ENCODE measurements around the gene CLDN7. TPM values are rescaled to one million over a fixed set of nuclear protein-coding genes. Genes with fewer than 3 reads are reported as not detected.

CLDN7 gene
- total RNA-seq, 3 donors from 2014 or later: 0.65 to 1.8 (median 1.7) TPM

GRCh38 chr17:7280519-7281073 lies 18.3 kb upstream of the CLDN7 start:
- ATAC-seq: peak; percentile 78 to 79

GRCh38 chr17:7279448-7279847 lies 17.2 kb upstream of the CLDN7 start:
- no peaks in the 10 kb centered on the region for H3K9me3 Mint-ChIP-seq
- H3K4me3 Mint-ChIP-seq: no peak overlapping the region
- no peaks in the 10 kb centered on the region for H3K36me3 Mint-ChIP-seq (ENCODE audit: insufficient read depth)

More at GRCh38 chr17:7280519-7281073, 18.3 kb upstream of the CLDN7 start:
- Mint-ChIP-seq H3K27me3 (ENCODE audit: low read depth) (peaks cover 28% of the 10 kb centered on the region), H3K4me1 (ENCODE audit: low read depth) (peaks cover 15% of the 10 kb centered on the region), H3K4me3 (peak overlapping the region; percentile 78), H3K36me3 (ENCODE audit: insufficient read depth) (no peaks in the 10 kb centered on the region), H3K9me3 (no peaks in the 10 kb centered on the region)
- peak; percentile 85 for DNase-seq

GRCh38 chr17:7266784-7267183 lies 4.5 kb upstream of the CLDN7 start:
- Mint-ChIP-seq H3K27me3 (ENCODE audit: low read depth) (peaks cover 25% of the 10 kb centered on the region), H3K4me1 (ENCODE audit: low read depth) (peaks cover 20% of the 10 kb centered on the region), H3K4me3 (no peak overlapping the region), H3K36me3 (ENCODE audit: insufficient read depth) (no peaks in the 10 kb centered on the region), H3K9me3 (no peaks in the 10 kb centered on the region)
- ATAC-seq (no peak), DNase-seq (no peak)

More at GRCh38 chr17:7279448-7279847, 17.2 kb upstream of the CLDN7 start:
- Mint-ChIP-seq H3K4me1 (ENCODE audit: low read depth) (peaks cover 15% of the 10 kb centered on the region), H3K27me3 (ENCODE audit: low read depth) (peaks cover 20% of the 10 kb centered on the region)
- ATAC-seq (no peak), DNase-seq (no peak)

GRCh38 chr17:7263801-7264078 lies 1.5 kb upstream of the CLDN7 start:
- Mint-ChIP-seq H3K9me3 (no peaks in the 10 kb centered on the region), H3K4me3 (peak overlapping the region; percentile 22), H3K27me3 (ENCODE audit: low read depth) (peaks cover 25% of the 10 kb centered on the region), H3K36me3 (ENCODE audit: insufficient read depth) (no peaks in the 10 kb centered on the region), H3K4me1 (ENCODE audit: low read depth) (peaks cover 26% of the 10 kb centered on the region)
- ATAC-seq (no peak), DNase-seq (no peak)

GRCh38 chr17:7262935-7263800 lies 890 bp upstream of the CLDN7 start:
- Mint-ChIP-seq H3K36me3 (ENCODE audit: insufficient read depth) (no peaks in the 10 kb centered on the region), H3K4me1 (ENCODE audit: low read depth) (peaks cover 26% of the 10 kb centered on the region), H3K27me3 (ENCODE audit: low read depth) (peaks cover 25% of the 10 kb centered on the region), H3K9me3 (no peaks in the 10 kb centered on the region), H3K4me3 (peak overlapping the region; percentile 57)
- DNase-seq: no peak
- ATAC-seq: peak; percentile 9 to 18

GRCh38 chr17:7261379-7262191 lies 693 bp downstream of the CLDN7 start:
- ATAC-seq (peak; percentile 46 to 49), DNase-seq (peak; percentile 36)
- peak overlapping the region; percentile 59 for H3K4me3 Mint-ChIP-seq
- peaks cover 26% of the 10 kb centered on the region for H3K4me1 Mint-ChIP-seq (ENCODE audit: low read depth)
- peaks cover 3% of the 10 kb centered on the region for H3K36me3 Mint-ChIP-seq (ENCODE audit: insufficient read depth)
- no peaks in the 10 kb centered on the region for H3K9me3 Mint-ChIP-seq
- H3K27me3 Mint-ChIP-seq (ENCODE audit: low read depth): peaks cover 22% of the 10 kb centered on the region

GRCh38 chr17:7260651-7261378 lies 1.5 kb downstream of the CLDN7 start:
- H3K4me1 Mint-ChIP-seq (ENCODE audit: low read depth): peaks cover 26% of the 10 kb centered on the region
- peaks cover 7% of the 10 kb centered on the region for H3K36me3 Mint-ChIP-seq (ENCODE audit: insufficient read depth)
- ATAC-seq (peak; percentile 50 to 53), DNase-seq (no peak)
- peaks cover 20% of the 10 kb centered on the region for H3K27me3 Mint-ChIP-seq (ENCODE audit: low read depth)
- no peaks in the 10 kb centered on the region for H3K9me3 Mint-ChIP-seq
- H3K4me3 Mint-ChIP-seq: peak overlapping the region; percentile 54

DNA sequence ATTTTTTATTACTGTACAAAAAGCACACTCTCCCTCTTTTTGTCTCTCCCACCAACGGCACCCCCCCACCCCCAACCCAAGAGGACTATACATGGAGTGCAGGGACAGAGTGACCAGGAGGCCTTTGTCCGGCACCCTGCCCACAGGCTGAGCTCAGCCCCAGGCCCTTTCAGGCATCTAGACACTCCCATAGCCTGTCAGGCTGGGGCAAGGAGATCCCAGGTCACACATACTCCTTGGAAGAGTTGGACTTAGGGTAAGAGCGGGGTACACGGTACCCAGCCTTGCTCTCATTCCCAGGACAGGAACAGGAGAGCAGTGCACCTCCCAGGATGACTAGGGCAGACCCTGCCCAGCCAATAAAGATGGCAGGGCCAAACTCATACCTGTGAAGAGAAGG lies 2.1 kb downstream of the CLDN7 start:
- peaks cover 18% of the 10 kb centered on the region for H3K27me3 Mint-ChIP-seq (ENCODE audit: low read depth)
- peak overlapping the region; percentile 11 for H3K4me3 Mint-ChIP-seq
- no peaks in the 10 kb centered on the region for H3K9me3 Mint-ChIP-seq
- DNase-seq (no peak), ATAC-seq (no peak)
- peaks cover 26% of the 10 kb centered on the region for H3K4me1 Mint-ChIP-seq (ENCODE audit: low read depth)
- H3K36me3 Mint-ChIP-seq (ENCODE audit: insufficient read depth): peaks cover 7% of the 10 kb centered on the region

- ATAC-seq: no peak
- Mint-ChIP-seq H3K4me1 (ENCODE audit: low read depth) (peaks cover 28% of the 10 kb centered on the region), H3K27me3 (ENCODE audit: low read depth) (peaks cover 16% of the 10 kb centered on the region), H3K36me3 (ENCODE audit: insufficient read depth) (peaks cover 12% of the 10 kb centered on the region), H3K9me3 (no peaks in the 10 kb centered on the region), H3K4me3 (no peak overlapping the region)
- no peak for DNase-seq
Observed at GRCh38 chr17:7259555-7259889, 2.8 kb downstream of the CLDN7 start.

- DNase-seq: no peak
- no peak for ATAC-seq
- Mint-ChIP-seq H3K27me3 (ENCODE audit: low read depth) (peaks cover 11% of the 10 kb centered on the region), H3K4me1 (ENCODE audit: low read depth) (peaks cover 27% of the 10 kb centered on the region), H3K4me3 (no peak overlapping the region), H3K36me3 (ENCODE audit: insufficient read depth) (peaks cover 13% of the 10 kb centered on the region), H3K9me3 (no peaks in the 10 kb centered on the region)
Observed at GRCh38 chr17:7258731-7259554, 3.3 kb downstream of the CLDN7 start.

DNA sequence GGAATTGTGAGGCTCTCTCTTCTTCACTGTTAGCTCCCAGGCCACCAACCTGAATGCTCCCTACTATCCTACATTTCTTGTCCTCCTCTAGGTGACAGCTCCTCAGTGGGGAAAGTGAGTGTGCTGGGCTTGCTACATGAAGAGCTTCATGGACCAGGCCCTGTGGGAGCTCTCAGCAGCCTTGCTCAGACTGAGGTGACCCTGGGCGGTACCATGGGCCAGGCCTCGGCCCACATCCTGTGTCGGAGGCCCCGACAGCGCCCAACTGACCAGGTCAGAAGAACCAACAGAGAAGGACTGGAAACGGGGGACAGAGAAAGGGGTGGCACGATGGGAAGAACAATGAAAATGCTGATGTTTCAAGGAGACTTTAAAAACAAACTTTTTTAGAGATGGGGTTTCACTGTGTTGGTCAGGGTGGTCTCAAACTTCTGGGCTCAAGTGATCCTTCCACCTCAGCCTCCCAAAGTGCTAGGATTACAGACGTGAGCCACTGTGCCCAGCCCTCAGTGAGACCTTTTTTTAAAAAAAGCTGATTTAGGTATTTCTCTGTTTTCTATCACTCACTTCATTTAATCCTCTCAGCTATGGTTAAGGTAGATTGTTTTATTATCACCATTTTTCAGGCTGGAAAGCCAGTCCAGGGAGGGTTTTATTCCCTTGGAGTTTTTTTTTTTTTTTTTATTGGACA lies 5.4 kb downstream of the CLDN7 start:
- H3K4me3 Mint-ChIP-seq: no peak overlapping the region
- peaks cover 20% of the 10 kb centered on the region for H3K36me3 Mint-ChIP-seq (ENCODE audit: insufficient read depth)
- H3K9me3 Mint-ChIP-seq: no peaks in the 10 kb centered on the region
- DNase-seq: no peak
- peaks cover 20% of the 10 kb centered on the region for H3K4me1 Mint-ChIP-seq (ENCODE audit: low read depth)
- no peak for ATAC-seq
- H3K27me3 Mint-ChIP-seq (ENCODE audit: low read depth): no peaks in the 10 kb centered on the region

GRCh38 chr17:7254511-7254910 lies 7.8 kb downstream of the CLDN7 start:
- no peaks in the 10 kb centered on the region for H3K9me3 Mint-ChIP-seq
- DNase-seq (no peak), ATAC-seq (no peak)
- no peaks in the 10 kb centered on the region for H3K27me3 Mint-ChIP-seq (ENCODE audit: low read depth)
- peaks cover 20% of the 10 kb centered on the region for H3K36me3 Mint-ChIP-seq (ENCODE audit: insufficient read depth)
- H3K4me3 Mint-ChIP-seq: no peak overlapping the region
- peaks cover 26% of the 10 kb centered on the region for H3K4me1 Mint-ChIP-seq (ENCODE audit: low read depth)

DNA sequence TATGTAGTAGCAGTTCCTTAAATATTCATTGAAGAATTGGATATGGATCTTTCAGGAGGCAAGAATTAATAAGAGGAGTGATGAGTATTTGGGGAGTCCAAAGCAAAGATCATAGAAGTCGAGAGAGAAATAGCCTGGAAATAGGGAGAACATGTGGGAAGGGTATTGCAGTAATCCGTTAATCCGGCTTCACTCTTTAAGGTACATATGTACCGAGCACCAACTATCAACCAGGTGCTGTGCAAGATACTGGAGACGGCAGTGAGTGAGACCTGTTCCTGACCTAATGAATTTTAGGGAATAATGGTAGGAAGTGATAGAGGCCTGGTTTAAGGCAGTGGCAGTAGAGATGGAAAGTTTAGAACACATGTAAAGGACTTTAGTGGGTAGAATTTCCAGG lies 9.2 kb downstream of the CLDN7 start:
- Mint-ChIP-seq H3K9me3 (no peaks in the 10 kb centered on the region), H3K4me3 (peak overlapping the region; percentile 97), H3K4me1 (ENCODE audit: low read depth) (peaks cover 34% of the 10 kb centered on the region), H3K27me3 (ENCODE audit: low read depth) (no peaks in the 10 kb centered on the region), H3K36me3 (ENCODE audit: insufficient read depth) (peaks cover 20% of the 10 kb centered on the region)
- DNase-seq (no peak), ATAC-seq (no peak)
